WTC11 (cell line): Measurements from ENCODE around the gene NDUFB10.

Source experiments
- ETV6 ChIP-seq: sonication (generic); formaldehyde crosslinking; IDR thresholded peaks from 2 replicates; pipeline ENCODE4 v1.8.1; 2022; ENCODE audit warnings: mild to moderate bottlenecking, missing genetic modification reagents
- GABPB1 ChIP-seq: sonication (generic); formaldehyde crosslinking; IDR thresholded peaks from 2 replicates; pipeline ENCODE4 v1.8.1; 2023; ENCODE audit warnings: mild to moderate bottlenecking, missing genetic modification reagents
- NR1H2 ChIP-seq: sonication (generic); formaldehyde crosslinking; IDR thresholded peaks from 2 replicates; pipeline ENCODE4 v1.9.0; 2021; ENCODE audit warnings: mild to moderate bottlenecking, moderate library complexity, missing genetic modification reagents
- TP53 ChIP-seq: sonication (generic); formaldehyde crosslinking; IDR thresholded peaks from 2 replicates; pipeline ENCODE4 v1.8.1; 2023; ENCODE audit warnings: mild to moderate bottlenecking, missing genetic modification reagents
- ZBTB21 ChIP-seq: sonication (generic); formaldehyde crosslinking; IDR thresholded peaks from 2 replicates; pipeline ENCODE4 v1.8.1; 2023; ENCODE audit warnings: mild to moderate bottlenecking, missing genetic modification reagents, borderline replicate concordance
- ZNF121 ChIP-seq: sonication (generic); formaldehyde crosslinking; IDR thresholded peaks from 2 replicates; pipeline ENCODE4 v1.8.0; 2023; ENCODE audit warnings: missing genetic modification reagents
- ZNF232 ChIP-seq: sonication (generic); formaldehyde crosslinking; IDR thresholded peaks from 2 replicates; pipeline ENCODE4 v1.8.0; 2022; ENCODE audit warnings: mild to moderate bottlenecking, missing genetic modification reagents
- TF ChIP-seq, protein P1 (sequence below): fragments of 250-450 bp; sonication (Bioruptor Pico); IDR thresholded peaks from 2 replicates; pipeline ENCODE4 v1.9.0; 2021; ENCODE audit warnings: mild to moderate bottlenecking
- TF ChIP-seq, protein P2 (sequence below): fragments of 200-600 bp; IDR thresholded peaks from 2 replicates; pipeline ENCODE4 v1.8.0; 2022; ENCODE audit warnings: antibody characterized with exemption
- TF ChIP-seq, protein P3 (sequence below): sonication (generic); formaldehyde crosslinking; IDR thresholded peaks from 2 replicates; pipeline ENCODE4 v1.8.1; 2023; ENCODE audit warnings: mild to moderate bottlenecking, moderate library complexity, missing genetic modification reagents
- TF ChIP-seq, protein P4 (sequence below): sonication (generic); formaldehyde crosslinking; IDR thresholded peaks from 2 replicates; pipeline ENCODE4 v1.8.0; 2022; ENCODE audit warnings: mild to moderate bottlenecking, missing genetic modification reagents
- TF ChIP-seq, protein P5 (sequence below): sonication (generic); formaldehyde crosslinking; conservative IDR thresholded peaks from 2 replicates; pipeline ENCODE4 v1.8.1; 2022; ENCODE audit warnings: mild to moderate bottlenecking, missing genetic modification reagents
- TF ChIP-seq, protein P6 (sequence below): sonication (generic); formaldehyde crosslinking; IDR thresholded peaks from 2 replicates; pipeline ENCODE4 v1.8.1; 2022; ENCODE audit warnings: low read depth, missing genetic modification reagents, borderline replicate concordance

DNA sequence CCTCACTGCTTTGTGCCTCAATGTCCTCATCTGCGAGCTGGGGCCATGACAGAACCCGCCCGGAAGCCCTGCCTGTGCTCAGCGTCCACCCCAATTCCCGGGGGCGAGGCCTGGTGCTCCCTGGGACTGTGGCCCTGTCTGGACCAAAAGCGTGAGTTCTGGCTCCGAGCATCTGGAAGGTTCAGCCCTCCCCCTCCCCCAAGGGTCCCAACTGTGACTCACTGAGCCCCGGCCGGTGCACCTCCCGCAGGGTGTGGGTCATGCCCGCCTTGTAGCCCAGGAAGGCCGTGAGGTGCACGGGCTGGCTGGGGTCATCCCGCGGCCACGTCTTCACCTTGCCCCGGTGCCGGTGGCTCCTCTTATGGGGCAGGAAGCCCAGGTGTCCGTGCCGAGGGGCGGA lies 5.6 kb upstream of the NDUFB10 start:
- TF ChIP-seq, protein P1, sequence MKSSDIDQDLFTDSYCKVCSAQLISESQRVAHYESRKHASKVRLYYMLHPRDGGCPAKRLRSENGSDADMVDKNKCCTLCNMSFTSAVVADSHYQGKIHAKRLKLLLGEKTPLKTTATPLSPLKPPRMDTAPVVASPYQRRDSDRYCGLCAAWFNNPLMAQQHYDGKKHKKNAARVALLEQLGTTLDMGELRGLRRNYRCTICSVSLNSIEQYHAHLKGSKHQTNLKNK (CRISPR knock-in tag), result no peak
- TF ChIP-seq NR1H2 (CRISPR knock-in tag), result no peak
- TF ChIP-seq ZBTB21 (CRISPR knock-in tag), result no peak
- TF ChIP-seq TP53 (CRISPR knock-in tag), result no peak
- TF ChIP-seq GABPB1 (CRISPR knock-in tag), result no peak
- no peak for TF ChIP-seq ZNF232
- TF ChIP-seq, protein P2, sequence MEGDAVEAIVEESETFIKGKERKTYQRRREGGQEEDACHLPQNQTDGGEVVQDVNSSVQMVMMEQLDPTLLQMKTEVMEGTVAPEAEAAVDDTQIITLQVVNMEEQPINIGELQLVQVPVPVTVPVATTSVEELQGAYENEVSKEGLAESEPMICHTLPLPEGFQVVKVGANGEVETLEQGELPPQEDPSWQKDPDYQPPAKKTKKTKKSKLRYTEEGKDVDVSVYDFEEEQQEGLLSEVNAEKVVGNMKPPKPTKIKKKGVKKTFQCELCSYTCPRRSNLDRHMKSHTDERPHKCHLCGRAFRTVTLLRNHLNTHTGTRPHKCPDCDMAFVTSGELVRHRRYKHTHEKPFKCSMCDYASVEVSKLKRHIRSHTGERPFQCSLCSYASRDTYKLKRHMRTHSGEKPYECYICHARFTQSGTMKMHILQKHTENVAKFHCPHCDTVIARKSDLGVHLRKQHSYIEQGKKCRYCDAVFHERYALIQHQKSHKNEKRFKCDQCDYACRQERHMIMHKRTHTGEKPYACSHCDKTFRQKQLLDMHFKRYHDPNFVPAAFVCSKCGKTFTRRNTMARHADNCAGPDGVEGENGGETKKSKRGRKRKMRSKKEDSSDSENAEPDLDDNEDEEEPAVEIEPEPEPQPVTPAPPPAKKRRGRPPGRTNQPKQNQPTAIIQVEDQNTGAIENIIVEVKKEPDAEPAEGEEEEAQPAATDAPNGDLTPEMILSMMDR, result no peak
- TF ChIP-seq ZNF121 (CRISPR knock-in tag), result no peak
- TF ChIP-seq, protein P3, sequence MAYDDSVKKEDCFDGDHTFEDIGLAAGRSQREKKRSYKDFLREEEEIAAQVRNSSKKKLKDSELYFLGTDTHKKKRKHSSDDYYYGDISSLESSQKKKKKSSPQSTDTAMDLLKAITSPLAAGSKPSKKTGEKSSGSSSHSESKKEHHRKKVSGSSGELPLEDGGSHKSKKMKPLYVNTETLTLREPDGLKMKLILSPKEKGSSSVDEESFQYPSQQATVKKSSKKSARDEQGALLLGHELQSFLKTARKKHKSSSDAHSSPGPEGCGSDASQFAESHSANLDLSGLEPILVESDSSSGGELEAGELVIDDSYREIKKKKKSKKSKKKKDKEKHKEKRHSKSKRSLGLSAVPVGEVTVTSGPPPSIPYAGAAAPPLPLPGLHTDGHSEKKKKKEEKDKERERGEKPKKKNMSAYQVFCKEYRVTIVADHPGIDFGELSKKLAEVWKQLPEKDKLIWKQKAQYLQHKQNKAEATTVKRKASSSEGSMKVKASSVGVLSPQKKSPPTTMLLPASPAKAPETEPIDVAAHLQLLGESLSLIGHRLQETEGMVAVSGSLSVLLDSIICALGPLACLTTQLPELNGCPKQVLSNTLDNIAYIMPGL, result no peak
- TF ChIP-seq, protein P4, sequence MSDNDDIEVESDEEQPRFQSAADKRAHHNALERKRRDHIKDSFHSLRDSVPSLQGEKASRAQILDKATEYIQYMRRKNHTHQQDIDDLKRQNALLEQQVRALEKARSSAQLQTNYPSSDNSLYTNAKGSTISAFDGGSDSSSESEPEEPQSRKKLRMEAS (CRISPR knock-in tag), result no peak
- TF ChIP-seq, protein P5, sequence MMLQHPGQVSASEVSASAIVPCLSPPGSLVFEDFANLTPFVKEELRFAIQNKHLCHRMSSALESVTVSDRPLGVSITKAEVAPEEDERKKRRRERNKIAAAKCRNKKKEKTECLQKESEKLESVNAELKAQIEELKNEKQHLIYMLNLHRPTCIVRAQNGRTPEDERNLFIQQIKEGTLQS (CRISPR knock-in tag), result no peak
- TF ChIP-seq, protein P6, sequence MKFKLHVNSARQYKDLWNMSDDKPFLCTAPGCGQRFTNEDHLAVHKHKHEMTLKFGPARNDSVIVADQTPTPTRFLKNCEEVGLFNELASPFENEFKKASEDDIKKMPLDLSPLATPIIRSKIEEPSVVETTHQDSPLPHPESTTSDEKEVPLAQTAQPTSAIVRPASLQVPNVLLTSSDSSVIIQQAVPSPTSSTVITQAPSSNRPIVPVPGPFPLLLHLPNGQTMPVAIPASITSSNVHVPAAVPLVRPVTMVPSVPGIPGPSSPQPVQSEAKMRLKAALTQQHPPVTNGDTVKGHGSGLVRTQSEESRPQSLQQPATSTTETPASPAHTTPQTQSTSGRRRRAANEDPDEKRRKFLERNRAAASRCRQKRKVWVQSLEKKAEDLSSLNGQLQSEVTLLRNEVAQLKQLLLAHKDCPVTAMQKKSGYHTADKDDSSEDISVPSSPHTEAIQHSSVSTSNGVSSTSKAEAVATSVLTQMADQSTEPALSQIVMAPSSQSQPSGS (CRISPR knock-in tag), result no peak
- TF ChIP-seq ETV6 (CRISPR knock-in tag), result no peak
